ENCODE results near the gene TEK. TPM values are rescaled to one million over a fixed set of nuclear protein-coding genes. Genes with fewer than 3 reads are reported as not detected.

The TEK gene
- total and polyA plus RNA-seq, 2 donors (not counting 1 experiment from before 2014, with no cell fraction given): not detected

DNA sequence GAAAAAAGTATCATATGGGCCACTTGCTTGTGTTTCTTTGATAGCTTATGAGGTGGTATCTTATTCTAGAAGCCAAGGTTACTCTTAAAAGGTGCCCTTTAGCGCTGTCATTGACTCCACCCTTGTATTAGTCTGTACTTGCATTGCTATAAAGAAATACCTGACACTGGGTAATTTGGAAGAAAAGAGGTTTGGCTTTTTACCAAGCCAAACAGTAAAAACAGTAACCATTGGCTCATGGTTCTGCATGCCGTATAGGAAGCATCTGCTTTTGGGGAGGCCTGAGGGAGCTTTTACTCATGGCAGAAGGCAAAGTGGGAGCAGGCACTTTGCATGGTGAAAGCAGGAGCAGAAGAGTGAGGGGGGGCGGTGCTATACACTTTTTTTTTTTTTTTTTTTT, 87.4 kb downstream of the TEK start:
- Mint-ChIP-seq H3K27ac (no peak overlapping the region), H3K4me3 (no peak overlapping the region), H3K9me3 (ENCODE audit: insufficient read depth) (no peaks in the 10 kb centered on the region), H3K4me1 (peaks cover 1% of the 10 kb centered on the region), H3K27me3 (peaks cover 6% of the 10 kb centered on the region)
- POLR2A ChIA-PET: no interaction called here
- no peaks in the 10 kb centered on the region for H4K20me1 ChIP-seq (ENCODE audit: control insufficient read depth, insufficient read depth, low read length, poor library complexity, severe bottlenecking)
- ATAC-seq (ENCODE audit: low read depth) (no peak), DNase-seq (no peak)
- H2AFZ ChIP-seq (ENCODE audit: insufficient read depth, low read depth, low read length, poor library complexity, severe bottlenecking): no peak overlapping the region
- H3K4me1 ChIP-seq (ENCODE audit: control insufficient read depth in 2 of 2, insufficient read depth in 2 of 2, low read length in 2 of 2): no peaks in the 10 kb centered on the region
- no peaks in the 10 kb centered on the region for H3K79me2 ChIP-seq (ENCODE audit: control insufficient read depth, insufficient read depth, low read length)
- intact Hi-C loops (cut with micrococcal nuclease): no loop called here
- H3K4me3 ChIP-seq (ENCODE audit: control extremely low read depth in 1 of 5, extremely low read depth in 1 of 5, insufficient read depth in 1 of 5, low read depth in 2 of 5, low read length in 4 of 5): no peak overlapping the region
- CTCF ChIA-PET: no interaction called here
- no peak overlapping the region for H3K4me2 ChIP-seq (replicated peaks; ENCODE audit: low read depth, low read length, poor library complexity, severe bottlenecking)
- WGBS (ENCODE audit: insufficient coverage): no CpG with 5 or more reads among the region's 3 CpGs
- no peaks in the 10 kb centered on the region for H3K9me3 ChIP-seq (ENCODE audit: control extremely low read depth in 1 of 3, control insufficient read depth in 2 of 3, insufficient read depth in 1 of 3, low read length in 2 of 3)
- no peak overlapping the region for H3K9ac ChIP-seq (ENCODE audit: low read length)
- no peaks in the 10 kb centered on the region for H3K27me3 ChIP-seq (replicated peaks in 1 of 4; ENCODE audit: control extremely low read depth in 1 of 4, control insufficient read depth in 3 of 4, insufficient read depth in 4 of 4, low read length in 3 of 4)
- TF ChIP-seq EZH2 (IDR thresholded peaks at IDR 0.05; ENCODE audit: borderline replicate concordance, insufficient read depth, low read depth, low read length, poor library complexity, severe bottlenecking) (no peak), CTCF (IDR thresholded peaks at IDR 0.05) (no peak)
- H3K36me3 ChIP-seq (replicated peaks in 1 of 2; ENCODE audit: control extremely low read depth in 1 of 2, control insufficient read depth in 1 of 2, extremely low read depth in 1 of 2, insufficient read depth in 2 of 2, low read length in 1 of 2): no peaks in the 10 kb centered on the region
- no peak overlapping the region for H3K27ac ChIP-seq (ENCODE audit: low read length in 2 of 2)

GRCh38 chr9:27198190-27198589, 89.2 kb downstream of the TEK start:
- intact Hi-C loops (cut with micrococcal nuclease): no loop called here

More at GRCh38 chr9:27198190-27198589, 89.2 kb downstream of the TEK start:
- H3K27me3 Mint-ChIP-seq: peaks cover 9% of the 10 kb centered on the region
- Histone ChIP-seq H3K79me2 (ENCODE audit: control insufficient read depth, insufficient read depth, low read length) (no peaks in the 10 kb centered on the region), H3K4me1 (ENCODE audit: control insufficient read depth in 2 of 2, insufficient read depth in 2 of 2, low read length in 2 of 2) (no peaks in the 10 kb centered on the region), H3K27ac (ENCODE audit: low read length in 2 of 2) (no peak overlapping the region), H3K36me3 (replicated peaks in 1 of 2; ENCODE audit: control extremely low read depth in 1 of 2, control insufficient read depth in 1 of 2, extremely low read depth in 1 of 2, insufficient read depth in 2 of 2, low read length in 1 of 2) (no peaks in the 10 kb centered on the region), H3K4me3 (ENCODE audit: control extremely low read depth in 1 of 5, extremely low read depth in 1 of 5, insufficient read depth in 1 of 5, low read depth in 2 of 5, low read length in 4 of 5) (no peak overlapping the region), H3K27me3 (replicated peaks in 1 of 4; ENCODE audit: control extremely low read depth in 1 of 4, control insufficient read depth in 3 of 4, insufficient read depth in 4 of 4, low read length in 3 of 4) (no peaks in the 10 kb centered on the region), H3K9ac (ENCODE audit: low read length) (no peak overlapping the region), H3K4me2 (replicated peaks; ENCODE audit: low read depth, low read length, poor library complexity, severe bottlenecking) (no peak overlapping the region), H4K20me1 (ENCODE audit: control insufficient read depth, insufficient read depth, low read length, poor library complexity, severe bottlenecking) (no peaks in the 10 kb centered on the region), H2AFZ (ENCODE audit: insufficient read depth, low read depth, low read length, poor library complexity, severe bottlenecking) (no peak overlapping the region), H3K9me3 (ENCODE audit: control extremely low read depth in 1 of 3, control insufficient read depth in 2 of 3, insufficient read depth in 1 of 3, low read length in 2 of 3) (no peaks in the 10 kb centered on the region)
- H3K9me3 Mint-ChIP-seq (ENCODE audit: insufficient read depth): no peaks in the 10 kb centered on the region
- DNase-seq (no peak), ATAC-seq (ENCODE audit: low read depth) (no peak)
- no peak overlapping the region for H3K4me3 Mint-ChIP-seq
- no peak overlapping the region for H3K27ac Mint-ChIP-seq
- TF ChIP-seq CTCF (IDR thresholded peaks at IDR 0.05) (no peak), EZH2 (IDR thresholded peaks at IDR 0.05; ENCODE audit: borderline replicate concordance, insufficient read depth, low read depth, low read length, poor library complexity, severe bottlenecking) (no peak)
- POLR2A ChIA-PET: no interaction called here
- CTCF ChIA-PET: no interaction called here
- no peaks in the 10 kb centered on the region for H3K4me1 Mint-ChIP-seq
